B cell (primary cell): ENCODE data around the gene SLC2A10. TPM values are rescaled to one million over a fixed set of nuclear protein-coding genes. Genes with fewer than 3 reads are reported as not detected.

Experiments
- ATAC-seq: fragments of 200-7000 bp; cut with Tn5 transposase; one replicate; pipeline ENCODE4 v1.10.0; 2021; ENCODE audit warnings: low read depth, mild to moderate bottlenecking, moderate number of reproducible peaks, moderate library complexity
- CTCF ChIA-PET: fragments of 350-600 bp; sonication (Branson Sonifier 250); formaldehyde crosslinking; loops from one replicate; lab custom pipeline; 2021; ENCODE audit warnings: antibody characterized with exemption, inconsistent platforms; lab: Charles Lee
- POLR2A ChIA-PET: fragments of 350-600 bp; sonication (Branson Sonifier 250); formaldehyde crosslinking; loops from one replicate; lab custom pipeline; 2021; ENCODE audit warnings: antibody characterized with exemption; lab: Charles Lee
- DNase-seq: peaks from one replicate; pipeline ENCODE4 v3.0.0; 2013
- H2AFZ ChIP-seq: 2 replicates; pipeline ENCODE4 v1.6.1; 2012; ENCODE audit warnings: mild to moderate bottlenecking, low read depth, low read length; ENCODE audit not compliant: insufficient read depth, poor library complexity, severe bottlenecking
- H3K27ac ChIP-seq, 2 donors: 1 replicate in 1 of 2; 2 replicates in 1 of 2; pipeline ENCODE4 v1.5.1; 2012 to 2013; ENCODE audit warnings: low read length in 2 of 2, mild to moderate bottlenecking in 2 of 2, moderate library complexity in 1 of 2
- H3K27me3 ChIP-seq, 4 experiments: fragments of 200-600 bp in 1 of 4; sonication (generic) in 1 of 4; replicated peaks in 1 of 4; 1 replicate in 2 of 4; 2 replicates in 2 of 4; pipeline versions ENCODE4 v1.6.1 to v1.7.0; 2013 to 2016; ENCODE audit warnings: low read length in 3 of 4, mild to moderate bottlenecking in 2 of 4, mixed read lengths in 1 of 4, moderate library complexity in 1 of 4; ENCODE audit not compliant: insufficient read depth in 4 of 4, control insufficient read depth in 3 of 4; ENCODE audit errors: control extremely low read depth in 1 of 4
- H3K36me3 ChIP-seq, 2 experiments: replicated peaks in 1 of 2; 1 replicate in 1 of 2; 2 replicates in 1 of 2; pipeline versions ENCODE4 v1.6.1 to v1.7.1; 2013; ENCODE audit warnings: low read length in 1 of 2; ENCODE audit not compliant: insufficient read depth in 2 of 2, control insufficient read depth in 1 of 2; ENCODE audit errors: control extremely low read depth in 1 of 2, extremely low read depth in 1 of 2
- H3K4me1 ChIP-seq, 2 donors: fragments of 200-600 bp in 1 of 2; sonication (generic) in 1 of 2; 1 replicate in 1 of 2; 2 replicates in 1 of 2; pipeline versions ENCODE4 v1.5.1 to v1.6.1; 2013 to 2017; ENCODE audit warnings: low read length in 2 of 2; ENCODE audit not compliant: control insufficient read depth in 2 of 2, insufficient read depth in 2 of 2
- H3K4me2 ChIP-seq: replicated peaks from 2 replicates; pipeline ENCODE3; 2012; ENCODE audit warnings: mild to moderate bottlenecking, low read depth, low read length; ENCODE audit not compliant: poor library complexity, severe bottlenecking
- H3K4me3 ChIP-seq, 5 experiments: fragments of 200-600 bp in 1 of 5; sonication (generic) in 1 of 5; 1 replicate in 3 of 5; 2 replicates in 2 of 5; pipeline versions ENCODE4 v1.5.1 to v1.7.0; 2011 to 2016; ENCODE audit warnings: low read length in 4 of 5, mild to moderate bottlenecking in 4 of 5, low read depth in 2 of 5, control low read depth in 1 of 5, moderate library complexity in 1 of 5; ENCODE audit not compliant: insufficient read depth in 1 of 5; ENCODE audit errors: control extremely low read depth in 1 of 5, extremely low read depth in 1 of 5
- H3K79me2 ChIP-seq: fragments of 200-600 bp; sonication (generic); one replicate; pipeline ENCODE4 v1.6.0; 2016; ENCODE audit warnings: low read length; ENCODE audit not compliant: control insufficient read depth, insufficient read depth
- H3K9ac ChIP-seq: fragments of 200-600 bp; sonication (generic); 2 replicates; pipeline ENCODE4 v1.6.1; 2017; ENCODE audit warnings: mild to moderate bottlenecking, low read length, moderate library complexity
- H3K9me3 ChIP-seq, 3 donors: one replicate each; pipeline versions ENCODE4 v1.6.1 to v1.7.1; 2013; ENCODE audit warnings: low read length in 2 of 3; ENCODE audit not compliant: control insufficient read depth in 2 of 3, insufficient read depth in 1 of 3; ENCODE audit errors: control extremely low read depth in 1 of 3
- H4K20me1 ChIP-seq: 2 replicates; pipeline ENCODE4 v1.6.0; 2012; ENCODE audit warnings: mild to moderate bottlenecking, low read length; ENCODE audit not compliant: insufficient read depth, control insufficient read depth, poor library complexity, severe bottlenecking
- H3K27ac Mint-ChIP-seq: one replicate; pipeline ENCODE4 v1.8.0; 2021; ENCODE audit warnings: mixed read lengths
- H3K27me3 Mint-ChIP-seq: one replicate; pipeline ENCODE4 v1.8.0; 2021; ENCODE audit warnings: mixed read lengths
- H3K4me1 Mint-ChIP-seq: one replicate; pipeline ENCODE4 v1.8.0; 2021; ENCODE audit warnings: mixed read lengths
- H3K4me3 Mint-ChIP-seq: one replicate; pipeline ENCODE4 v1.8.0; 2021; ENCODE audit warnings: mixed read lengths
- H3K9me3 Mint-ChIP-seq: one replicate; pipeline ENCODE4 v1.8.0; 2022; ENCODE audit warnings: mixed read lengths; ENCODE audit not compliant: insufficient read depth
- CTCF ChIP-seq: fragments of 200-600 bp; IDR thresholded peaks from one replicate; pipeline ENCODE4 v1.8.0; 2022; ENCODE audit warnings: antibody characterized with exemption, mild to moderate bottlenecking
- EZH2 ChIP-seq: IDR thresholded peaks from 2 replicates; pipeline ENCODE4 v1.6.1; 2012; ENCODE audit warnings: borderline replicate concordance, low read depth, mild to moderate bottlenecking, moderate library complexity, low read length; ENCODE audit not compliant: insufficient read depth, poor library complexity, severe bottlenecking
- WGBS: methylation state at CpG from one replicate; pipeline ENCODE4 v1.1.5; 2013; ENCODE audit warnings: missing lambda C conversion rate; ENCODE audit not compliant: insufficient coverage; 5-methylcytosine and 5-hydroxymethylcytosine counted together
- intact Hi-C: fragments of 100-400 bp; cut with micrococcal nuclease; formaldehyde crosslinking; loops from one replicate; pipeline ENCODE4 v1.10.0; 2022
- polyA plus RNA-seq: library from polyadenylated mRNA; depleted of rRNA; stranded (reverse); fragments of >200 nt; gene quantifications from 2 replicates; pipeline ENCODE4 v1.2.3, GENCODE V29; 2012
- total RNA-seq, 2 donors: library from RNA; stranded (reverse); fragments of 120-200 nt in 1 of 2; gene quantifications; 1 replicate in 1 of 2; 2 replicates in 1 of 2; pipeline versions ENCODE4 v1.2.3 to v1.2.4, GENCODE V29; 2013 to 2022

The SLC2A10 gene
- total and polyA plus RNA-seq, 2 donors (not counting 1 experiment from before 2014, with no cell fraction given), result not detected

GRCh38 chr20:46758929-46759669 lies 49.6 kb downstream of the SLC2A10 start:
- Histone ChIP-seq H3K9me3 (peaks cover 0 to 4% (median 0%) of the 10 kb centered on the region in 3 donors), H4K20me1 (no peaks in the 10 kb centered on the region), H3K9ac (no peak overlapping the region), H3K79me2 (no peaks in the 10 kb centered on the region), H3K4me2 (no peak overlapping the region), H3K27me3 (peaks cover 0 to 7% (median 0%) of the 10 kb centered on the region in 4 experiments), H2AFZ (no peak overlapping the region), H3K36me3 (no peaks in the 10 kb centered on the region), H3K4me3 (no peak overlapping the region), H3K27ac (no peak overlapping the region), H3K4me1 (peaks cover 0 to 6% of the 10 kb centered on the region in 2 donors)
- CTCF ChIA-PET, result interaction anchor here (0.6 to 1.3 kb wide), 2 partner anchors 10 to 502 kb away, joined by 3 read pairs; no protein-coding TSS in a partner anchor
- TF ChIP-seq CTCF (no peak), EZH2 (no peak)
- intact Hi-C loops, result loop anchor here (10.0 kb wide), 1 partner anchor 626 kb away; no protein-coding TSS in a partner anchor
- Mint-ChIP-seq H3K4me1 (peaks cover 4% of the 10 kb centered on the region), H3K27me3 (peaks cover 23% of the 10 kb centered on the region), H3K4me3 (no peak overlapping the region), H3K9me3 (no peaks in the 10 kb centered on the region), H3K27ac (no peak overlapping the region)
- WGBS, result 86% methylated on average over 3 of the region's 6 CpGs
- ATAC-seq (no peak), DNase-seq (no peak)
- POLR2A ChIA-PET, result no interaction called here

- Histone ChIP-seq H3K9me3 (peaks cover 0 to 4% (median 0%) of the 10 kb centered on the region in 3 donors), H4K20me1 (no peaks in the 10 kb centered on the region), H3K4me1 (peaks cover 0 to 6% of the 10 kb centered on the region in 2 donors), H3K4me3 (no peak overlapping the region), H3K79me2 (no peaks in the 10 kb centered on the region), H3K27ac (no peak overlapping the region), H3K27me3 (peaks cover 0 to 7% (median 0%) of the 10 kb centered on the region in 4 experiments), H2AFZ (no peak overlapping the region), H3K9ac (no peak overlapping the region), H3K4me2 (no peak overlapping the region), H3K36me3 (no peaks in the 10 kb centered on the region)
- no peaks in the 10 kb centered on the region for H3K9me3 Mint-ChIP-seq
- no peak overlapping the region for H3K4me3 Mint-ChIP-seq
- peaks cover 4% of the 10 kb centered on the region for H3K4me1 Mint-ChIP-seq
- TF ChIP-seq CTCF (no peak), EZH2 (no peak)
- no peak overlapping the region for H3K27ac Mint-ChIP-seq
- no peak for ATAC-seq
- 94% methylated on average over 9 of the region's 9 CpGs for WGBS
- POLR2A ChIA-PET, result no interaction called here
- peaks cover 26% of the 10 kb centered on the region for H3K27me3 Mint-ChIP-seq
- intact Hi-C loops, result no loop called here
- DNase-seq, result no peak
- CTCF ChIA-PET, result no interaction called here
These were observed 52.1 kb downstream of the SLC2A10 start for GRCh38 chr20:46761566-46761965.
